Ishikawa (cell line): ENCODE measurements around the gene TM4SF1.

Experiments used
- CREB1 ChIP-seq: IDR thresholded peaks from 2 replicates; pipeline ENCODE4 v1.6.1; 2012; ENCODE audit warnings: low read depth
- EP300 ChIP-seq: IDR thresholded peaks from 2 replicates; pipeline ENCODE4 v1.6.1; 2012; ENCODE audit warnings: borderline replicate concordance
- FOXM1 ChIP-seq: IDR thresholded peaks from 2 replicates; pipeline ENCODE4 v1.6.1; 2012; ENCODE audit warnings: low read depth, borderline replicate concordance
- TAF1 ChIP-seq: IDR thresholded peaks from 2 replicates; pipeline ENCODE4 v1.6.1; 2012; ENCODE audit warnings: low read depth, mild to moderate bottlenecking
- TCF12 ChIP-seq: IDR thresholded peaks from 2 replicates; pipeline ENCODE4 v1.6.1; 2012; ENCODE audit warnings: low read depth
- TEAD4 ChIP-seq: IDR thresholded peaks from 2 replicates; pipeline ENCODE4 v1.6.1; 2012
- USF1 ChIP-seq: IDR thresholded peaks from 2 replicates; pipeline ENCODE4 v1.6.1; 2012
- YY1 ChIP-seq: IDR thresholded peaks from 2 replicates; pipeline ENCODE4 v1.6.1; 2012; ENCODE audit warnings: low read depth
- ZBTB7A ChIP-seq: IDR thresholded peaks from 2 replicates; pipeline ENCODE4 v1.6.1; 2012; ENCODE audit warnings: low read depth
- TF ChIP-seq, protein P1 (sequence below): IDR thresholded peaks from 2 replicates; pipeline ENCODE4 v1.6.1; 2012
- TF ChIP-seq, protein P2 (sequence below): IDR thresholded peaks from 2 replicates; pipeline ENCODE4 v1.6.1; 2012; ENCODE audit warnings: low read depth, mild to moderate bottlenecking

- TF ChIP-seq EP300 (no peak), YY1 (no peak), TAF1 (no peak), FOXM1 (no peak), ZBTB7A (no peak), TCF12 (no peak), TEAD4 (no peak), USF1 (no peak), CREB1 (no peak)
- TF ChIP-seq, protein P1, sequence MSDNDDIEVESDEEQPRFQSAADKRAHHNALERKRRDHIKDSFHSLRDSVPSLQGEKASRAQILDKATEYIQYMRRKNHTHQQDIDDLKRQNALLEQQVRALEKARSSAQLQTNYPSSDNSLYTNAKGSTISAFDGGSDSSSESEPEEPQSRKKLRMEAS = no peak
- TF ChIP-seq, protein P2, sequence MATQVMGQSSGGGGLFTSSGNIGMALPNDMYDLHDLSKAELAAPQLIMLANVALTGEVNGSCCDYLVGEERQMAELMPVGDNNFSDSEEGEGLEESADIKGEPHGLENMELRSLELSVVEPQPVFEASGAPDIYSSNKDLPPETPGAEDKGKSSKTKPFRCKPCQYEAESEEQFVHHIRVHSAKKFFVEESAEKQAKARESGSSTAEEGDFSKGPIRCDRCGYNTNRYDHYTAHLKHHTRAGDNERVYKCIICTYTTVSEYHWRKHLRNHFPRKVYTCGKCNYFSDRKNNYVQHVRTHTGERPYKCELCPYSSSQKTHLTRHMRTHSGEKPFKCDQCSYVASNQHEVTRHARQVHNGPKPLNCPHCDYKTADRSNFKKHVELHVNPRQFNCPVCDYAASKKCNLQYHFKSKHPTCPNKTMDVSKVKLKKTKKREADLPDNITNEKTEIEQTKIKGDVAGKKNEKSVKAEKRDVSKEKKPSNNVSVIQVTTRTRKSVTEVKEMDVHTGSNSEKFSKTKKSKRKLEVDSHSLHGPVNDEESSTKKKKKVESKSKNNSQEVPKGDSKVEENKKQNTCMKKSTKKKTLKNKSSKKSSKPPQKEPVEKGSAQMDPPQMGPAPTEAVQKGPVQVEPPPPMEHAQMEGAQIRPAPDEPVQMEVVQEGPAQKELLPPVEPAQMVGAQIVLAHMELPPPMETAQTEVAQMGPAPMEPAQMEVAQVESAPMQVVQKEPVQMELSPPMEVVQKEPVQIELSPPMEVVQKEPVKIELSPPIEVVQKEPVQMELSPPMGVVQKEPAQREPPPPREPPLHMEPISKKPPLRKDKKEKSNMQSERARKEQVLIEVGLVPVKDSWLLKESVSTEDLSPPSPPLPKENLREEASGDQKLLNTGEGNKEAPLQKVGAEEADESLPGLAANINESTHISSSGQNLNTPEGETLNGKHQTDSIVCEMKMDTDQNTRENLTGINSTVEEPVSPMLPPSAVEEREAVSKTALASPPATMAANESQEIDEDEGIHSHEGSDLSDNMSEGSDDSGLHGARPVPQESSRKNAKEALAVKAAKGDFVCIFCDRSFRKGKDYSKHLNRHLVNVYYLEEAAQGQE = no peak
Observed at GRCh38 chr3:149377408-149378364, at the start of gene TM4SF1.
